Endothelial cell of umbilical vein (primary cell): ENCODE measurements around the gene OR51I1. TPM values are rescaled to one million over a fixed set of nuclear protein-coding genes. Genes with fewer than 3 reads are reported as not detected.

ENCODE experiments used
- BruUV-seq: library from RNA; stranded (reverse); fragments of 400-500 nt; replicated peaks from 2 replicates; lab custom pipeline; 2021; lab: Mats Ljungman, UMichigan
- CTCF ChIA-PET: fragments of 300-600, 350-600 bp; sonication (Branson Sonifier 250); formaldehyde crosslinking; loops from one replicate; lab custom pipeline; 2021; ENCODE audit warnings: antibody characterized with exemption, inconsistent platforms; lab: Charles Lee
- POLR2A ChIA-PET: fragments of 300-600, 350-600 bp; sonication (Branson Sonifier 250); formaldehyde crosslinking; loops from one replicate; lab custom pipeline; 2021; ENCODE audit warnings: antibody characterized with exemption, inconsistent platforms; lab: Charles Lee
- DNase-seq: peaks from one replicate; pipeline ENCODE4 v3.0.0-alpha.2; 2011; ENCODE audit warnings: low read depth, low spot score
- FAIRE-seq: peaks from 2 replicates; lab custom pipeline; 2011; peaks lifted over from hg19 to GRCh38; lab: Jason Lieb, UNC
- H2AFZ ChIP-seq: 2 replicates; pipeline ENCODE4 v1.6.0; 2012; ENCODE audit warnings: low read depth, low read length, control low read depth, inconsistent platforms
- H3K27ac ChIP-seq: 2 replicates; pipeline ENCODE4 v1.5.1; 2011; ENCODE audit warnings: low read depth, mild to moderate bottlenecking, control low read depth, low read length, moderate library complexity; ENCODE audit not compliant: insufficient read depth
- H3K27me3 ChIP-seq, 2 experiments: 2 replicates each; pipeline versions ENCODE4 v1.6.0 to v1.6.1; 2011; ENCODE audit warnings: low read length in 2 of 2, mixed read lengths in 1 of 2; ENCODE audit not compliant: control insufficient read depth in 2 of 2, insufficient read depth in 2 of 2
- H3K36me3 ChIP-seq, 2 experiments: 2 replicates in 1 of 2; 3 replicates in 1 of 2; pipeline ENCODE4 v1.5.1; 2011; ENCODE audit warnings: low read length in 2 of 2, mild to moderate bottlenecking in 1 of 2, moderate library complexity in 1 of 2; ENCODE audit not compliant: control insufficient read depth in 2 of 2, insufficient read depth in 2 of 2; ENCODE audit errors: extremely low read depth in 1 of 2
- H3K4me1 ChIP-seq: 3 replicates; pipeline ENCODE4 v1.5.1; 2011; ENCODE audit warnings: mild to moderate bottlenecking, low read length; ENCODE audit not compliant: control insufficient read depth, insufficient read depth; ENCODE audit errors: extremely low read depth
- H3K4me2 ChIP-seq: 2 replicates; pipeline ENCODE4 v1.6.1; 2011; ENCODE audit warnings: low read length, control low read depth, mixed read lengths; ENCODE audit not compliant: insufficient read depth
- H3K4me3 ChIP-seq, 3 experiments: fragments of 200-600 bp in 1 of 3; sonication (generic), shearing (Covaris generic) in 1 of 3; replicated peaks in 1 of 3; 2 replicates each; pipeline ENCODE4 v1.5.1; 2011 to 2016; ENCODE audit warnings: control low read depth in 3 of 3, low read length in 3 of 3, mild to moderate bottlenecking in 2 of 3, inconsistent platforms in 1 of 3, low read depth in 1 of 3, moderate library complexity in 1 of 3; ENCODE audit not compliant: insufficient read depth in 1 of 3
- H3K79me2 ChIP-seq: 2 replicates; pipeline ENCODE4 v1.6.0; 2012; ENCODE audit warnings: low read length, inconsistent platforms; ENCODE audit not compliant: control insufficient read depth, insufficient read depth
- H3K9ac ChIP-seq: replicated peaks from 2 replicates; pipeline ENCODE3; 2011; ENCODE audit warnings: low read length, control low read depth; ENCODE audit not compliant: insufficient read depth; ENCODE audit errors: extremely low read depth
- H3K9me1 ChIP-seq: replicated peaks from 3 replicates; pipeline ENCODE4 v1.6.0; 2011; ENCODE audit warnings: mild to moderate bottlenecking, low read length; ENCODE audit not compliant: control insufficient read depth, insufficient read depth; ENCODE audit errors: extremely low read depth
- H3K9me3 ChIP-seq: replicated peaks from 2 replicates; pipeline ENCODE4 v1.5.1; 2012; ENCODE audit warnings: low read length, inconsistent platforms; ENCODE audit not compliant: control insufficient read depth, insufficient read depth
- H4K20me1 ChIP-seq: replicated peaks from 2 replicates; pipeline ENCODE3; 2011; ENCODE audit warnings: mild to moderate bottlenecking, low read length; ENCODE audit not compliant: control insufficient read depth, insufficient read depth; ENCODE audit errors: extremely low read depth
- CTCF ChIP-seq, 2 donors: IDR thresholded peaks; 1 replicate in 1 of 2; 2 replicates in 1 of 2; pipeline ENCODE4 v1.5.1; 2011; ENCODE audit warnings: low read length in 2 of 2, mild to moderate bottlenecking in 2 of 2, moderate library complexity in 2 of 2, control low read depth in 1 of 2, inconsistent platforms in 1 of 2, low read depth in 1 of 2; ENCODE audit not compliant: insufficient read depth in 1 of 2; ENCODE audit errors: extremely low read depth in 1 of 2
- EZH2 ChIP-seq: IDR thresholded peaks from 2 replicates; pipeline ENCODE4 v1.6.1; 2012; ENCODE audit warnings: borderline replicate concordance, low read depth, mild to moderate bottlenecking, moderate library complexity, low read length, inconsistent platforms; ENCODE audit not compliant: severe bottlenecking
- FOS ChIP-seq: IDR thresholded peaks from 2 replicates; pipeline ENCODE4 v1.6.1; 2011; ENCODE audit warnings: mild to moderate bottlenecking, low read length, moderate library complexity, borderline replicate concordance; ENCODE audit not compliant: insufficient read depth
- GATA2 ChIP-seq: IDR thresholded peaks from 2 replicates; pipeline ENCODE4 v1.7.0; 2011; ENCODE audit warnings: low read depth, mild to moderate bottlenecking, moderate library complexity, mixed read lengths, low read length; ENCODE audit not compliant: insufficient read length, insufficient read depth
- JUN ChIP-seq: IDR thresholded peaks from 2 replicates; pipeline ENCODE4 v1.6.1; 2011; ENCODE audit warnings: borderline replicate concordance, low read depth; ENCODE audit not compliant: insufficient read length, insufficient read depth
- MAX ChIP-seq: IDR thresholded peaks from 2 replicates; pipeline ENCODE4 v1.6.1; 2011; ENCODE audit not compliant: insufficient read depth, insufficient read length
- MYC ChIP-seq: IDR thresholded peaks from one replicate; pipeline ENCODE4 v1.6.1; 2011; ENCODE audit warnings: mild to moderate bottlenecking, low read depth, low read length
- POLR2A ChIP-seq: IDR thresholded peaks from 2 replicates; pipeline ENCODE4 v1.6.1; 2012; ENCODE audit warnings: low read depth, mild to moderate bottlenecking, control low read depth, low read length
- POLR2AphosphoS5 ChIP-seq: IDR thresholded peaks from 2 replicates; pipeline ENCODE4 v1.6.1; 2012; ENCODE audit warnings: low read depth, mild to moderate bottlenecking, control low read depth, low read length, moderate library complexity; ENCODE audit not compliant: insufficient read depth
- dilution Hi-C: fragments of 300-500 bp; cut with MboI; formaldehyde crosslinking; loops from one replicate; pipeline ENCODE4 v1.15.0; 2019; ENCODE audit warnings: low sequenced_read_pairs; ENCODE audit not compliant: extremely low pct_ligation_motif_present
- intact Hi-C: fragments of 100-400 bp; cut with micrococcal nuclease; formaldehyde crosslinking; loops from one replicate; pipeline ENCODE4 v1.10.0; 2022
- polyA plus RNA-seq, 4 experiments: library from polyadenylated mRNA; depleted of rRNA in 3 of 4; stranded (reverse) in 3 of 4; unstranded in 1 of 4; fragments of >200 nt; gene quantifications; 2 replicates each; pipeline versions ENCODE4 v1.2.1 to v1.2.3, GENCODE V29; 2011 to 2012; ENCODE audit warnings: missing spikeins in 1 of 4
- total RNA-seq: library from RNA; stranded (reverse); gene quantifications from 2 replicates; pipeline ENCODE4 v1.2.3, GENCODE V29; 2021

Gene OR51I1
- total and polyA plus RNA-seq, 2 donors (not counting 3 experiments of a cell fraction or from before 2014, with no cell fraction given): not detected

GRCh38 chr11:5394091-5394490, 47.2 kb downstream of the OR51I1 start:
- Histone ChIP-seq H4K20me1 (no peaks in the 10 kb centered on the region), H3K4me1 (no peaks in the 10 kb centered on the region), H3K27ac (no peak overlapping the region), H2AFZ (no peak overlapping the region), H3K4me2 (no peak overlapping the region), H3K27me3 (no peaks in the 10 kb centered on the region), H3K79me2 (no peaks in the 10 kb centered on the region), H3K4me3 (no peak overlapping the region), H3K9me3 (no peaks in the 10 kb centered on the region), H3K9me1 (no peaks in the 10 kb centered on the region), H3K36me3 (no peaks in the 10 kb centered on the region), H3K9ac (no peak overlapping the region)
- BruUV-seq: no TSS peak
- ChIA-PET CTCF (no interaction called here), POLR2A (no interaction called here)
- dilution Hi-C loops: no loop called here
- intact Hi-C loops: no loop called here
- TF ChIP-seq FOS (no peak), POLR2A (no peak), GATA2 (no peak), MAX (no peak), MYC (no peak), CTCF (IDR thresholded peaks at IDR 0.05; ENCODE audit: extremely low read depth in 1 of 2, insufficient read depth in 1 of 2, low read depth in 1 of 2, low read length in 2 of 2) (no peak), EZH2 (no peak), JUN (no peak), POLR2AphosphoS5 (no peak)
- DNase-seq (no peak), FAIRE-seq (no peak)

Other genes with a start within 250 kb of the OR51I1 start
- not detected in 2 replicates for gene OR51V1, start 240.8 kb downstream of the OR51I1 start, total RNA-seq
- gene OR51V1, start 240.8 kb downstream of the OR51I1 start, polyA plus RNA-seq: not detected in 2 replicates
- not detected in 2 replicates for gene HBB, start 214.4 kb downstream of the OR51I1 start, total RNA-seq
- gene HBB, start 214.4 kb downstream of the OR51I1 start, polyA plus RNA-seq: not detected in 2 replicates
- gene HBD, start 207.0 kb downstream of the OR51I1 start, total RNA-seq: not detected in 2 replicates
- not detected in 2 replicates for gene HBD, start 207.0 kb downstream of the OR51I1 start, polyA plus RNA-seq
- not detected in 2 replicates for gene HBG1, start 191.7 kb downstream of the OR51I1 start, total RNA-seq
- 0.72 TPM in 1 of 2 replicates, not detected in the other for gene HBG1, start 191.7 kb downstream of the OR51I1 start, polyA plus RNA-seq
- not detected in 2 replicates for gene HBG2, start 186.7 kb downstream of the OR51I1 start, total RNA-seq
- gene HBG2, start 186.7 kb downstream of the OR51I1 start, polyA plus RNA-seq: 1.2 TPM in 1 of 2 replicates, not detected in the other
- not detected in 2 replicates for gene HBE1, start 171.6 kb downstream of the OR51I1 start, total RNA-seq
- 0.32 and 0.37 TPM in 2 replicates for gene HBE1, start 171.6 kb downstream of the OR51I1 start, polyA plus RNA-seq
- not detected in 2 replicates for gene OR51B4, start 139.6 kb downstream of the OR51I1 start, total RNA-seq
- gene OR51B4, start 139.6 kb downstream of the OR51I1 start, polyA plus RNA-seq: 0.08 TPM in 1 of 2 replicates, not detected in the other
- not detected in 2 replicates for gene OR51B2, start 117.2 kb downstream of the OR51I1 start, total RNA-seq
- gene OR51B2, start 117.2 kb downstream of the OR51I1 start, polyA plus RNA-seq: not detected in 2 replicates
- not detected in 2 replicates for gene OR51B5, start 98.0 kb downstream of the OR51I1 start, total RNA-seq
- gene OR51B5, start 98.0 kb downstream of the OR51I1 start, polyA plus RNA-seq: 0.07 TPM in 1 of 2 replicates, not detected in the other
- not detected in 2 replicates for gene OR51B6, start 90.0 kb downstream of the OR51I1 start, total RNA-seq
- gene OR51B6, start 90.0 kb downstream of the OR51I1 start, polyA plus RNA-seq: not detected in 2 replicates
- gene OR51M1, start 57.7 kb downstream of the OR51I1 start, total RNA-seq: not detected in 2 replicates
- not detected in 2 replicates for gene OR51M1, start 57.7 kb downstream of the OR51I1 start, polyA plus RNA-seq
- gene OR51Q1, start 19.4 kb downstream of the OR51I1 start, total RNA-seq: not detected in 2 replicates
- not detected in 2 replicates for gene OR51Q1, start 19.4 kb downstream of the OR51I1 start, polyA plus RNA-seq
- not detected in 2 replicates for gene OR51I2, start 7.8 kb upstream of the OR51I1 start, total RNA-seq
- not detected in 2 replicates for gene OR51I2, start 7.8 kb upstream of the OR51I1 start, polyA plus RNA-seq
- gene OR52D1, start 47.2 kb upstream of the OR51I1 start, total RNA-seq: not detected in 2 replicates
- gene OR52D1, start 47.2 kb upstream of the OR51I1 start, polyA plus RNA-seq: not detected in 2 replicates
- gene UBQLN3, start 68.4 kb upstream of the OR51I1 start, total RNA-seq: not detected in 2 replicates
- gene UBQLN3, start 68.4 kb upstream of the OR51I1 start, polyA plus RNA-seq: not detected in 2 replicates
- 0.28 and 0.33 TPM in 2 replicates for gene UBQLNL, start 75.2 kb upstream of the OR51I1 start, total RNA-seq
- gene UBQLNL, start 75.2 kb upstream of the OR51I1 start, polyA plus RNA-seq: 0.48 and 0.54 TPM in 2 replicates
- not detected in 2 replicates for gene OR52H1, start 107.0 kb upstream of the OR51I1 start, total RNA-seq
- 0.30 and 0.33 TPM in 2 replicates for gene OR52H1, start 107.0 kb upstream of the OR51I1 start, polyA plus RNA-seq
- not detected in 2 replicates for gene OR52B6, start 139.4 kb upstream of the OR51I1 start, total RNA-seq
- not detected in 2 replicates for gene OR52B6, start 139.4 kb upstream of the OR51I1 start, polyA plus RNA-seq
- gene TRIM6, start 155.1 kb upstream of the OR51I1 start, total RNA-seq: 4.8 and 5.6 TPM in 2 replicates
- gene TRIM6, start 155.1 kb upstream of the OR51I1 start, polyA plus RNA-seq: 3.3 and 3.9 TPM in 2 replicates
- gene TRIM34, start 183.5 kb upstream of the OR51I1 start, total RNA-seq: 5.2 and 6.7 TPM in 2 replicates
- gene TRIM34, start 183.5 kb upstream of the OR51I1 start, polyA plus RNA-seq: 14.6 and 15.2 TPM in 2 replicates
- gene TRIM5, start 243.6 kb upstream of the OR51I1 start, total RNA-seq: 54.5 and 61.4 TPM in 2 replicates
- 46.0 and 57.3 TPM in 2 replicates for gene TRIM5, start 243.6 kb upstream of the OR51I1 start, polyA plus RNA-seq
- gene TRIM22, start 248.3 kb upstream of the OR51I1 start, total RNA-seq: 73.4 and 110 TPM in 2 replicates
- gene TRIM22, start 248.3 kb upstream of the OR51I1 start, polyA plus RNA-seq: 67.5 and 73.5 TPM in 2 replicates